BLaER1 (cell line): ENCODE measurements around the gene LNP1.
A peak's percentile ranks its signal among the peaks of the same experiment; 100 is the strongest.

Source experiments
- H3K27ac ChIP-seq: shearing (Covaris generic); formaldehyde crosslinking; 2 replicates; pipeline ENCODE4 v1.8.1; 2022
- H3K27me3 ChIP-seq: shearing (Covaris generic); formaldehyde crosslinking; 2 replicates; pipeline ENCODE4 v1.8.1; 2022
- H3K36me3 ChIP-seq: shearing (Covaris generic); formaldehyde crosslinking; 2 replicates; pipeline ENCODE4 v1.8.1; 2022
- H3K4me1 ChIP-seq: shearing (Covaris generic); formaldehyde crosslinking; 2 replicates; pipeline ENCODE4 v1.8.1; 2022
- H3K4me2 ChIP-seq: shearing (Covaris generic); formaldehyde crosslinking; 2 replicates; pipeline ENCODE4 v1.8.1; 2022
- H3K4me3 ChIP-seq: shearing (Covaris generic); formaldehyde crosslinking; 2 replicates; pipeline ENCODE4 v1.8.1; 2022
- H3K9ac ChIP-seq: shearing (Covaris generic); formaldehyde crosslinking; 2 replicates; pipeline ENCODE4 v1.8.1; 2022
- H3K9me3 ChIP-seq: shearing (Covaris generic); formaldehyde crosslinking; 2 replicates; pipeline ENCODE4 v1.8.1; 2022
- H4K20me1 ChIP-seq: shearing (Covaris generic); formaldehyde crosslinking; 2 replicates; pipeline ENCODE4 v1.8.1; 2022
- Cebpa-rat ChIP-seq: shearing (Covaris generic); IDR thresholded peaks from 2 replicates; pipeline ENCODE4 v1.8.1; 2022

The LNP1 gene

DNA sequence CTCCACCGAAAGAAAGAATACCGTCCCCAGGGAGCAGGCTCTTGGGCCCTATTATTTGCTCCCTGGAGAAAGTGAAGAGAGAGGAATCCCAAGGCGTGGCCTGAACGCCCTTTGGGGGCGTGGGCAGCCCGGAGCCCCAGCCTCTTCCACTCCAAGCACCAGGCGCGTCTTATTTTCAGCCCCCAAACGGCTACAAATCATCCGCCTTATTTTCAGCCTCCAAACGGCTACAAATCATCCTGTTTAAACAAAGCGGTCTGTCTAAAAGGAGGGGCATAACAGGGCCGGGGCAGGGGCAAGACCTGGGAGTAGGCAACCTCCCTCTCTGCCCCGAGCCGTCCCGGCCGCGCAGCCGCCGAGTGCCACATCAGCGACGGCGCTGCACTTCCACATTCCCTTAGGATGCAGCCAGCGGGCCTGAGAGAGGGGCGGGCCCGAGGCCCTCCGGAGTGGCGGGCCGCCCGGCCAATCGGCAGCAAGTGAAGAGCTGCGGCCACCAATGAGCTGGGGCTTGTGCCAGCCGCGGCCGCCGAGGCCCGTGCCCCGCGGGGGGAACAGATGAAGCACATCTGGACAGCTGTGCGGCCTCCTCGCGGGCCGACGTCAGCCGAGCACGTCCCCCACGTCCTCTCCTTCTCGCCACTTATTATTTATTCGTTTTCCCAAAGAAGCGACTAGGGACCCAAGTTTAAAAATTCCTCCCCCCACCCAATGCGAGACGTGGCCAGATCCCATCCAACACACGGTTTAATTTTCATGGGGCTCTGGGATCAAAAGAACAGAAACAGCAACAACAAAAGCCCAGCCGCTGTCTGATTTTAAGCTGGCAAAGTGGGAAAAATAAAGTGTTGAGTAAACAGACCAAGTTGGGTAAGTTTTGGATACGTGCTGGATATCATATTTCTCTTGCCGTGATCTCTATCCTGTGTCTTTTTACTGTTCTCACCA is 91.0 kb downstream of the LNP1 start, which contains the start of gene TMEM45A:
TSS of gene TMEM45A (plus strand) at position 561 of the 948 bp plus-strand sequence. CDS start 62,593 bp downstream, outside the sequence.
- Histone ChIP-seq H3K27me3 (0 out of 2 replicates have a peak, but pooled peaks cover 4% of the 10 kb centered on the region), H3K4me2 (peak within 1 kb of the TSS; percentile 63), H3K9me3 (0 out of 2 replicates have a peak, but pooled peaks cover 7% of the 10 kb centered on the region), H3K4me3 (peak within 1 kb of the TSS; percentile 61), H3K4me1 (0 out of 2 replicates have a peak, but pooled peaks cover 5% of the 10 kb centered on the region), H3K27ac (no peak within 1 kb of the TSS), H4K20me1 (no peaks in the 10 kb centered on the region), H3K9ac (0 out of 2 replicates have a peak within 1 kb of the TSS, but pooled peaks have one; percentile 12), H3K36me3 (no peaks in the 10 kb centered on the region)
- no peak for TF ChIP-seq Cebpa-rat

DNA sequence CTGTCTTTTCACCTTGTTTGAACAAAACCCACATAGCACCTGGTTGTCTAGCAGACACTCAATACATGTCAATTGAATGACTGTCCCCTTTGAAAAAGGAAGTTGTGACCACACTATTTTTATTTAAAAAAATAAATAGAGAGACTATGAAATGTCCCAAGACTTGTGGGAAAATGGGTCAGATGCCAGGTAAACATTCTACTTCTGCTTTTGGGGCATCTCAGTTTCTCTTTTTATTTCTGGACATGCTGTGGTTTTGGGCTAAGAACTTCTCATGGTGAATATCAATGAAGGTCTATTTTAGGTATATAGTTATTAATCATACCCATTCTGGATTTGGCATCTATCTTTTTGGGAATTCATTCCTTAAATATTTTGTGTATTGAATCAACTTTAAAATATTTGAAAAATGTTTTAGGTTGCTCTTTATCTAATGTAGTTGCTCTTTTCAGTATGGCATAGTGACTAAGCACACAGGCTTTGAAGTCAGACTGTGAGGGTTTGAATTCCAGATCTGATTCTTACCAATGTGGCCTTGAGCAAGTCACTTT is 95.4 kb downstream of the LNP1 start:
- no peak for TF ChIP-seq Cebpa-rat
- Histone ChIP-seq H3K4me2 (no peak overlapping the region), H3K27ac (no peak overlapping the region)

DNA sequence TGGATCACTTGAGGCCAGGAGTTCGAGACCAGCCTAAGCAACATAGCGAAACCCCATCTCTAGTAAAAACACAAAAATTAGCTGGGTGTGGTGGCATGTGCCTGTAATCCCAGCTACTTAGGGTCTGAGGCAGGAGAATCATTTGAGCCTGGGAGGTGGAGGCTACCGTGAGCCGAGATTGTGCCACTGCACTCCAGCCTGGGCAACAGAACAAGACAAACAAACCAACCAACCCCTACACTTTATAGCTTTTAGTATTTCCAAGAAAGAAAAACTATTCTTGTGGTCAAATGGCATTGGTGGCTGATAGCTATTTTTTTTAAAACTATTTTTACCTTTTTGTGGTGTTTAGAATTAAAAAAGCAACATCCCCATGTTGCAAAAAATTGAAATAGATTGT is 98.3 kb downstream of the LNP1 start:
- Histone ChIP-seq H3K4me2 (no peak overlapping the region), H3K27me3 (no peaks in the 10 kb centered on the region), H3K4me3 (no peak overlapping the region), H3K36me3 (no peaks in the 10 kb centered on the region), H3K27ac (no peak overlapping the region), H3K9ac (no peak overlapping the region), H3K9me3 (no peaks in the 10 kb centered on the region), H3K4me1 (0 out of 2 replicates have a peak, but pooled peaks cover 5% of the 10 kb centered on the region), H4K20me1 (no peaks in the 10 kb centered on the region)
- no peak for TF ChIP-seq Cebpa-rat

More for the DNA sequence above, 95.4 kb downstream of the LNP1 start:
- Histone ChIP-seq H3K9me3 (0 out of 2 replicates have a peak, but pooled peaks cover 6% of the 10 kb centered on the region), H4K20me1 (no peaks in the 10 kb centered on the region), H3K4me3 (no peak overlapping the region), H3K9ac (no peak overlapping the region), H3K4me1 (0 out of 2 replicates have a peak, but pooled peaks cover 5% of the 10 kb centered on the region), H3K27me3 (0 out of 2 replicates have a peak, but pooled peaks cover 2% of the 10 kb centered on the region), H3K36me3 (no peaks in the 10 kb centered on the region)

DNA sequence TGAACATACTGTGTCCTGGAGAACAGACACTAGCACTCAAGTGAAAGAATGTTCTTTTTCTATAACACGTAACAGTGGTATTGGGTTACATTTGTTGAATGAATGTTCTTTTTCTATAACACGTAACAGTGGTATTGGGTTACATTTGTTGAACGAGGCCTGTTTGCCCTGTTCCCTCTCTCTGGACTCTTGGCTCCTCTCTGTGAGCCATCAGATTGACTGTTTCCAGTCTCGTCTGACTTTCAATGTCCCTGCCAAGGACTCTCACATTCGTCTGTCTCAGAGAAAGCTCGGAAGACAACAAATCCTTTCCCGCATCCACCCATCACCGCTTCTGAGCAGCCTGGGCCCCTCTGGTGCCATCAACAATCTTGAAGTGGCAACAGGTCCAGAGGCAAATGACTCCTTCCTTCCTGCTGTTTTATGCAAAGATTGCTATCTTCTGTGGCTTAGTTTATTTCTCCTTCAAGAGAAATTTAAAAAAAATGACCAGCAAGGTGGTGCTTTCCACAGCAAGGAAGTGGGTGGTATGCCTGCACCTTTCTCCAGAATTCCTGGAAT is 99.1 kb downstream of the LNP1 start:
- H3K36me3 ChIP-seq, result no peaks in the 10 kb centered on the region
- 0 out of 2 replicates have a peak, but pooled peaks cover 5% of the 10 kb centered on the region for H3K4me1 ChIP-seq
- H3K27me3 ChIP-seq, result no peaks in the 10 kb centered on the region
- no peak overlapping the region for H3K4me2 ChIP-seq
- no peaks in the 10 kb centered on the region for H3K9me3 ChIP-seq
- H4K20me1 ChIP-seq, result no peaks in the 10 kb centered on the region
- no peak for TF ChIP-seq Cebpa-rat
- H3K27ac ChIP-seq, result no peak overlapping the region
- H3K4me3 ChIP-seq, result no peak overlapping the region
- no peak overlapping the region for H3K9ac ChIP-seq

DNA sequence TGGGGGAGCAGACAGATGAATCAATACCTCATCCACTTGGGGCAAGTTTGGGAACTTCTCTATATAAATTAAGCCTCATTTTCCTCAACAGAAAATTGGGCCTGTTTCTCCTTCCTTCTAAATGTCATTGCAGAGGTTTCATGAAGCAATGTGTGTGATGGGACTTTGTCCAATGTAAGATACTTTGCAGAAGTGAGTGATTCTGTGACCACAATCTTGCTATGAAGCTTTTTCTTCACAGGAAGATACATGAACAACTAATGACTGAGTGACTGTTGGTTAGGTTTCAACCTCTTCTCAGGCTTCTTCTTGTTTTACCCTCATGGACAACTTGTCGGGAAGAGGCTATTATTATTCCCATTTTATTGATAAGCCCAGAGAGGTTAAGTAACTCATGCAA is 102.1 kb downstream of the LNP1 start:
- Histone ChIP-seq H3K4me1 (no peaks in the 10 kb centered on the region), H4K20me1 (no peaks in the 10 kb centered on the region), H3K4me3 (no peak overlapping the region), H3K36me3 (no peaks in the 10 kb centered on the region), H3K27ac (no peak overlapping the region), H3K9me3 (no peaks in the 10 kb centered on the region), H3K27me3 (no peaks in the 10 kb centered on the region), H3K9ac (no peak overlapping the region), H3K4me2 (no peak overlapping the region)
- TF ChIP-seq Cebpa-rat, result no peak
